ENCODE data around the gene SETD5. TPM values are rescaled to one million over a fixed set of nuclear protein-coding genes. Genes with fewer than 3 reads are reported as not detected.
A peak's percentile ranks its signal among the peaks of the same experiment; 100 is the strongest.

SETD5 gene
- total and polyA plus RNA-seq, 2 of the 8 experiments (the other 6 are each of a cell fraction or from before 2014, with no cell fraction given): 108 to 234 TPM

- H3K56ac ChIP-seq (replicated peaks; ENCODE audit: insufficient read length, low read depth, low read length): no peak overlapping the region
- no peak overlapping the region for H3K18ac ChIP-seq (ENCODE audit: extremely low read depth, low read length)
- H3K4ac ChIP-seq (replicated peaks; ENCODE audit: insufficient read length, low read depth, low read length): no peak overlapping the region
- H4K91ac ChIP-seq (replicated peaks; ENCODE audit: insufficient read length, low read length): peak overlapping the region; percentile 9
- FAIRE-seq (no peak), DNase-seq (ENCODE audit: low read depth in 1 of 2, low spot score in 2 of 2) (peak; percentile 59 to 86)
- H3K23ac ChIP-seq (ENCODE audit: insufficient read length): no peak overlapping the region
- H3K4me1 ChIP-seq (replicated peaks in 1 of 4; ENCODE audit: control insufficient read depth in 3 of 4, insufficient read depth in 4 of 4, low read length in 3 of 4): peaks cover 4 to 31% (median 14%) of the 10 kb centered on the region in 4 experiments; a peak in 5 of 7 replicates
- H3K9ac ChIP-seq (replicated peaks in 1 of 4; ENCODE audit: extremely low read depth in 1 of 4, low read depth in 3 of 4, low read length in 3 of 4): peak overlapping the region in 2 of 4 experiments; percentile 22 to 31; a peak in 1 of 7 replicates
- H4K20me1 ChIP-seq (replicated peaks in 1 of 2; ENCODE audit: control insufficient read depth in 1 of 2, insufficient read depth in 2 of 2, low read length in 2 of 2): peaks cover 15 to 16% of the 10 kb centered on the region in 2 experiments
- no peaks in the 10 kb centered on the region for H3K79me1 ChIP-seq (ENCODE audit: low read depth, low read length)
- ChIA-PET POLR2A (ENCODE audit: partially characterized antibody) (interaction anchor here (0.5 to 4.1 kb wide), 13 partner anchors 8 to 50 kb away, joined by 3 to 80 read pairs (median 5); partner anchors contain the start of gene THUMPD3), CTCF (ENCODE audit: partially characterized antibody) (interaction anchor here (0.9 to 1.3 kb wide), 3 partner anchors 20 to 40 kb away, joined by 3 to 5 read pairs (median 4); partner anchors contain the start of gene THUMPD3)
- WGBS, 2 experiments (ENCODE audit: extremely low coverage in 1 of 2, insufficient coverage in 1 of 2, insufficient read length in 1 of 2, insufficient replicate concordance in 2 of 2, low coverage in 1 of 2, low lambda C conversion rate in 2 of 2, missing lambda C conversion rate in 1 of 2): 12% methylated on average over 3 of the region's 3 CpGs; no CpG with 5 or more reads in 1 of the 2 experiments
- H3K14ac ChIP-seq (ENCODE audit: insufficient read length): no peak overlapping the region
- peak overlapping the region; percentile 78 to 89 for H3K4me2 ChIP-seq (ENCODE audit: insufficient read depth in 1 of 2, low read depth in 2 of 2, low read length in 2 of 2)
- no peaks in the 10 kb centered on the region for H3K36me3 ChIP-seq (ENCODE audit: control insufficient read depth in 2 of 4, insufficient read depth in 4 of 4, low read length in 3 of 4)
- H3K27me3 ChIP-seq (replicated peaks in 1 of 4; ENCODE audit: control insufficient read depth in 3 of 4, extremely low read depth in 1 of 4, insufficient read depth in 3 of 4, low read length in 3 of 4): no peaks in the 10 kb centered on the region
- peaks cover 11% of the 10 kb centered on the region for H3K23me2 ChIP-seq (ENCODE audit: low read depth, low read length)
- peak overlapping the region; percentile 23 to 99 (median 26) for H3K4me3 ChIP-seq (ENCODE audit: extremely low read depth in 1 of 4, insufficient read depth in 2 of 4, low read depth in 3 of 4, low read length in 4 of 4)
- peak overlapping the region; percentile 51 for H4K5ac ChIP-seq (ENCODE audit: insufficient read length, low read depth, low read length)
- no peak overlapping the region for H2BK5ac ChIP-seq (ENCODE audit: low read depth, low read length)
- no peak overlapping the region for H4K8ac ChIP-seq (ENCODE audit: extremely low read depth, insufficient read depth, low read length)
- H2BK20ac ChIP-seq (ENCODE audit: low read length): no peak overlapping the region
- peaks cover 84 to 100% of the 10 kb centered on the region in 2 experiments for H3K79me2 ChIP-seq (ENCODE audit: control insufficient read depth in 1 of 2, insufficient read depth in 2 of 2, low read length in 2 of 2)
- no peak overlapping the region for H2BK120ac ChIP-seq (replicated peaks; ENCODE audit: low read depth, low read length)
- no peaks in the 10 kb centered on the region for H3K9me3 ChIP-seq (ENCODE audit: insufficient read depth in 2 of 2, low read depth in 1 of 2, low read length in 1 of 2)
- H2AK5ac ChIP-seq (ENCODE audit: low read depth, low read length): no peak overlapping the region
- peak overlapping the region; percentile 50; the same call in 1 of the 2 replicates for H3K27ac ChIP-seq (ENCODE audit: low read depth, low read length)
- no peak overlapping the region for H2BK15ac ChIP-seq (ENCODE audit: low read length)
- no peak overlapping the region for H2AFZ ChIP-seq (ENCODE audit: low read length)
- H2BK12ac ChIP-seq (ENCODE audit: low read depth, low read length): no peak overlapping the region
- TF ChIP-seq POLR2A (IDR thresholded peaks at IDR 0.05; ENCODE audit: control extremely low read depth in 1 of 2, low read depth in 2 of 2, low read length in 2 of 2) (no peak), NRF1 (IDR thresholded peaks at IDR 0.05; ENCODE audit: low read depth, low read length) (no peak), SAP30 (IDR thresholded peaks at IDR 0.05; ENCODE audit: insufficient read depth, insufficient replicate concordance, low read length) (peak; percentile 74), RAD21 (IDR thresholded peaks at IDR 0.05 in 1 of 2, conservative IDR thresholded peaks at IDR 0.05 in 1 of 2; ENCODE audit: low read depth in 2 of 2, low read length in 2 of 2) (no peak), KDM4A (IDR thresholded peaks at IDR 0.05; ENCODE audit: low read depth, low read length, severe bottlenecking) (no peak), YY1 (IDR thresholded peaks at IDR 0.05; ENCODE audit: low read depth, low read length) (no peak), POLR2AphosphoS5 (IDR thresholded peaks at IDR 0.05; ENCODE audit: low read depth, low read length) (peak; percentile 26; the same call in 1 of the 2 replicates), TBP (IDR thresholded peaks at IDR 0.05; ENCODE audit: low read depth, low read length) (no peak), BCL11A (IDR thresholded peaks at IDR 0.05; ENCODE audit: low read depth in 2 of 2, low read length in 2 of 2) (peak in 1 of 2 experiments; percentile 33), MAFK (IDR thresholded peaks at IDR 0.05; ENCODE audit: low read depth, low read length) (no peak), MAX (IDR thresholded peaks at IDR 0.05) (no peak), SP1 (IDR thresholded peaks at IDR 0.05; ENCODE audit: low read depth, low read length) (0 out of 2 replicates have a peak, but pooled peaks have one; percentile 65)
These were observed 5.2 kb downstream of the SETD5 start for GRCh38 chr3:9402410-9403228.

Data from H1 (cell line).